GM10248 (cell line): ENCODE results near the gene MUL1.

ENCODE experiments used
- CTCF ChIA-PET: fragments of 300-600 bp; sonication (Branson Sonifier 250); formaldehyde crosslinking; extraction: SDS; loops from one replicate; lab custom pipeline; 2021; ENCODE audit warnings: antibody characterized with exemption; lab: Yijun Ruan, JAX
- POLR2A ChIA-PET: fragments of 350-650 bp; sonication (Branson Sonifier 250); formaldehyde crosslinking; extraction: SDS; loops from one replicate; lab custom pipeline; 2020; ENCODE audit warnings: antibody characterized with exemption; lab: Yijun Ruan, JAX
- DNase-seq: peaks from one replicate; pipeline ENCODE4 v3.0.0; 2012; ENCODE audit errors: extremely low spot score
- CTCF ChIP-seq: IDR thresholded peaks from 2 replicates; pipeline ENCODE4 v1.5.1; 2012; ENCODE audit warnings: mild to moderate bottlenecking, low read depth; ENCODE audit errors: extremely low read depth, missing control alignments, control extremely low read depth

MUL1 gene

GRCh38 chr1:20472860-20473711 is 34.9 kb downstream of the MUL1 start:
- ChIA-PET CTCF (interaction anchor here (1.4 kb wide), 2 partner anchors 8 to 21 kb away, joined by 6 read pairs; no protein-coding TSS in a partner anchor), POLR2A (no interaction called here)
- peak; percentile 74 for DNase-seq
- TF ChIP-seq CTCF = no peak

- ChIA-PET CTCF (interaction anchor here (0.9 kb wide), 1 partner anchor 8 kb away, joined by 4 read pairs; no protein-coding TSS in a partner anchor), POLR2A (no interaction called here)
- DNase-seq = no peak
- TF ChIP-seq CTCF = no peak
Measured at GRCh38 chr1:20472121-20472520, 35.8 kb downstream of the MUL1 start.

DNA sequence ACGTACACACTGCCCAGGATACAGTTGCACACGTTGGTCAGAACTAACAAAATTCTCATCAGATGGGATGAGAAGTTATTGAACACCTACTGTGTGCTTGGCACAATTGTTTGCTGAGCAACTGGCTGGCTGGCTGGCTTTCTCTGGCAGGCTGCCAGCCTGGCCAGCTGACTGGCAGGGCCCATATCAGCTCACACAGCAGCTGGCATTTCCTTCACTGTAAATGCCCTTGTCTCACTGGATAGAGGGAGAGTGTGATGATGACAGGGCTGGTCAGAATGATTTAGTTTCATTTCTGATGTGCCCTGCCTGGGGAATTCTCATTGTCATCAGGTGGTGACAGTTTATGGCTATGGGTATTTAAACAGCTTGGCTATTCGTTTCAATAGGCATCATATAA is 37.8 kb downstream of the MUL1 start:
- CTCF ChIA-PET = interaction anchor here (1.0 kb wide), 1 partner anchor 24 kb away, joined by 3 read pairs; no protein-coding TSS in a partner anchor
- POLR2A ChIA-PET = no interaction called here
- TF ChIP-seq CTCF = no peak
- DNase-seq = no peak

GRCh38 chr1:20469406-20470076 is 38.4 kb downstream of the MUL1 start:
- ChIA-PET CTCF (no interaction called here), POLR2A (no interaction called here)
- DNase-seq = no peak
- TF ChIP-seq CTCF = no peak

- CTCF ChIA-PET = interaction anchor here (0.9 to 2.5 kb wide), 3 partner anchors 20 to 48 kb away, joined by 3 to 8 read pairs (median 3); no protein-coding TSS in a partner anchor
- DNase-seq = peak; percentile 39
- TF ChIP-seq CTCF = no peak
- POLR2A ChIA-PET = no interaction called here
Measured at GRCh38 chr1:20466273-20466672, 41.7 kb downstream of the MUL1 start.

DNA sequence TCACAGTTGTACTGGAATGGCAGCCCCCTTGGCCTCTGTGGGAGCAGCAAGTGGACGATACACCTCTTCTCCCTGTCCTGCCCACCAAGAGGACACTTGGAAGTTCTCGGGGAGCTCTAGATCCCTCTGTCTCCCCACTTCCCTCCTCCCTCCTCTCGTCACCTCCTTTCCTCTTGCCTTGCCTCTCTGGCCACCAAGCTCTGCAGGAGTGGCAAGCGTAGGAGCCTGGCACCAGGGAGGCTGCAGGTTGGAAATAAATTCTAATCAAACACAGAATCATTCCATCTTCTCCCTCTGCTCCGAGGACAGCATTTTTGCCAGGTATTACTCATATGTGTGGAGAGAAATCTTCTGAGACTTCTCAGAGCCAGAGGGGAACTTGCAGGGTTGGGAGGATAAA is 42.8 kb downstream of the MUL1 start:
- TF ChIP-seq CTCF = no peak
- ChIA-PET POLR2A (no interaction called here), CTCF (interaction anchor here (0.9 to 2.5 kb wide), 3 partner anchors 9 to 29 kb away, joined by 3 to 8 read pairs (median 6); no protein-coding TSS in a partner anchor)
- DNase-seq = no peak
